CD4-positive, CD25-positive, alpha-beta regulatory T cell (primary cell): Measurements from ENCODE around the gene GFRA1. TPM values are rescaled to one million over a fixed set of nuclear protein-coding genes. Genes with fewer than 3 reads are reported as not detected.

ENCODE experiments used
- ATAC-seq, 2 donors: fragments of 150-1000 bp; cut with Tn5 transposase; one replicate each; pipeline ENCODE4 v1.10.0; 2021; ENCODE audit warnings: low read depth in 2 of 2, moderate number of reproducible peaks in 2 of 2, moderate library complexity in 1 of 2
- DNase-seq, 3 donors: peaks; one replicate each; pipeline versions ENCODE4 v3.0.0 to v3.0.0-alpha.2; 2012 to 2022; ENCODE audit warnings: mixed read lengths in 1 of 3
- H3K27ac ChIP-seq: one replicate; pipeline ENCODE4 v1.7.0; 2013; ENCODE audit warnings: mild to moderate bottlenecking, low read length; ENCODE audit not compliant: insufficient read depth, poor library complexity, severe bottlenecking
- H3K27me3 ChIP-seq: one replicate; pipeline ENCODE4 v1.7.0; 2013; ENCODE audit warnings: low read length; ENCODE audit not compliant: control insufficient read depth, insufficient read depth
- H3K36me3 ChIP-seq: one replicate; pipeline ENCODE4 v1.7.0; 2013; ENCODE audit warnings: mild to moderate bottlenecking, low read length, moderate library complexity; ENCODE audit not compliant: control insufficient read depth, insufficient read depth
- H3K4me1 ChIP-seq: 2 replicates; pipeline ENCODE4 v1.7.0; 2013; ENCODE audit warnings: mild to moderate bottlenecking, low read length; ENCODE audit not compliant: insufficient read depth, control insufficient read depth, poor library complexity, severe bottlenecking
- H3K4me3 ChIP-seq: one replicate; pipeline ENCODE4 v1.7.0; 2013; ENCODE audit warnings: low read depth, mild to moderate bottlenecking, low read length, moderate library complexity
- H3K9me3 ChIP-seq, 2 experiments: 1 replicate in 1 of 2; 2 replicates in 1 of 2; pipeline ENCODE4 v1.7.0; 2013; ENCODE audit warnings: low read length in 2 of 2, mild to moderate bottlenecking in 1 of 2, moderate library complexity in 1 of 2; ENCODE audit not compliant: control insufficient read depth in 2 of 2
- H3K27ac Mint-ChIP-seq, 3 donors: one replicate each; pipeline ENCODE4 v1.8.0; 2020 to 2022; ENCODE audit warnings: mild to moderate bottlenecking in 3 of 3, mixed read lengths in 3 of 3, moderate library complexity in 2 of 3
- H3K27me3 Mint-ChIP-seq: one replicate; pipeline ENCODE4 v1.8.0; 2022; ENCODE audit warnings: mild to moderate bottlenecking, mixed read lengths
- H3K36me3 Mint-ChIP-seq: one replicate; pipeline ENCODE4 v1.8.0; 2020; ENCODE audit warnings: mixed read lengths
- H3K4me1 Mint-ChIP-seq, 4 donors: one replicate each; pipeline ENCODE4 v1.8.0; 2020 to 2022; ENCODE audit warnings: mixed read lengths in 4 of 4, mild to moderate bottlenecking in 1 of 4
- H3K4me3 Mint-ChIP-seq, 4 donors: one replicate each; pipeline ENCODE4 v1.8.0; 2020 to 2022; ENCODE audit warnings: mild to moderate bottlenecking in 4 of 4, mixed read lengths in 4 of 4, moderate library complexity in 3 of 4
- H3K9me3 Mint-ChIP-seq, 7 donors: one replicate each; pipeline ENCODE4 v1.8.0; 2020 to 2022; ENCODE audit warnings: mixed read lengths in 7 of 7, mild to moderate bottlenecking in 3 of 7, moderate library complexity in 2 of 7
- polyA plus RNA-seq, 4 donors: library from polyadenylated mRNA; unstranded; fragments of 300-500 nt; fragmentation: Illumina TruSeq; gene quantifications; one replicate each; pipeline ENCODE4 v1.2.3, GENCODE V29; 2021
- total RNA-seq: library from RNA; stranded (reverse); gene quantifications from one replicate; pipeline ENCODE4 v1.2.3, GENCODE V29; 2022

GFRA1 gene
- total and polyA plus RNA-seq, 5 donors from 2014 or later = not detected

DNA sequence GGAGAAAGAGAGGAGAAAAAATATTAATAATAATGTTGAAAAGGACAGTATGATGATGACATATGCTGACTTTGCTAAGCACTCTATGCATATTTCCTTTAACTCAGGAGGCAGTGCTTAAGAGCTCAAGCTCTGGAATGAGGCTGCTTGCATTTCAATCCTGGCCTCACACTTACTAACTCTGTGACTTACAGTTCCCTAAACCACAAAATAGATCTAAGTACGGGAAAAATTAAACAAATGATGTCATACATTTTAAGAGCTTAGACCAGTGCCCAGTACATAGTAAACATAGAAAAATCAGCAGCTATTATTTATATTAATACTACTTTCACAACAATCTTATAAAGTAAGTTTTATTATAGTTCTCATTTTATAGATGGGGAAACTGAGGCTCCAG is 61.3 kb downstream of the GFRA1 start:
- Mint-ChIP-seq H3K27ac (no peak overlapping the region), H3K9me3 (peaks cover 0 to 3% (median 0%) of the 10 kb centered on the region in 7 donors), H3K27me3 (no peaks in the 10 kb centered on the region), H3K36me3 (no peaks in the 10 kb centered on the region), H3K4me1 (no peaks in the 10 kb centered on the region), H3K4me3 (no peak overlapping the region)
- ATAC-seq = no peak
- Histone ChIP-seq H3K36me3 (no peaks in the 10 kb centered on the region), H3K4me1 (no peaks in the 10 kb centered on the region), H3K9me3 (no peaks in the 10 kb centered on the region), H3K27me3 (no peaks in the 10 kb centered on the region), H3K4me3 (no peak overlapping the region), H3K27ac (no peak overlapping the region)
- DNase-seq = no peak

DNA sequence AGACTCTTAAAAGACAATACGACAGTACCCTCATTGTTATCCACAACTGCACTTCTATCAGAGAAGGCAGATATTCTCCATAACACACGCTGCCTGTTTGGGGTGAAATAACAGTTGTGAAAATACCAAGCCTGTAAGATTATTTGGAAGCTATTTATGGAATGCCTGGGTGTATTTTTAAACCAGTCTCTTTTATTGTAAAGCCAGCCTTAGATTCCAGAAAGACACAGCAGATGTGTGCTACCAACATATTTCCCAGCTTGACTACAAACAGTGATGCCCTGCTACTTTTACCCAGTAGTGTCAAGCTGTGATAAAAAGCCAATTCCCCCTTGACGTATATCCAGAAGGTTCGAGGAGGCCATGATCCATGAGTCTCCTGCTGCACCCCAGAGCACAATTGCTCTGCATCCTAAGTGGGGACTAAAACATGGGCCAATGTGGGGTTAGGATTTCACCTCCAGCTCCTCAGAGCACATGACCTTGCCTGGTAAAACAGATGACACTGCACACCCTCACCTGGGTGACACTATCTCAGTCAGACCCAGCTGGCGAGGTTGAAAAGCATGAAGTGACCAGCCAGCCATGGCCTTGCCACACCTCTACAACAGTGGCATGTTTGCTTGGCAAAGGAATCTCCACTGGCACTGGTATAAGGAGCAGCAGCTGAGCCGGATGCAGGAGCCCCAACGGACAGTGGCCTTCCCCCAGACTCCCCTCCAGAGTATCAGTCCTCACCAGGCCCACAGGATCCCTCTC is 62.2 kb downstream of the GFRA1 start:
- Histone ChIP-seq H3K27me3 (no peaks in the 10 kb centered on the region), H3K9me3 (no peaks in the 10 kb centered on the region), H3K4me1 (no peaks in the 10 kb centered on the region), H3K36me3 (no peaks in the 10 kb centered on the region), H3K4me3 (no peak overlapping the region), H3K27ac (no peak overlapping the region)
- Mint-ChIP-seq H3K9me3 (peaks cover 0 to 3% (median 0%) of the 10 kb centered on the region in 7 donors), H3K4me3 (no peak overlapping the region), H3K27me3 (no peaks in the 10 kb centered on the region), H3K27ac (no peak overlapping the region), H3K36me3 (no peaks in the 10 kb centered on the region), H3K4me1 (no peaks in the 10 kb centered on the region)
- no peak for DNase-seq
- ATAC-seq = no peak

DNA sequence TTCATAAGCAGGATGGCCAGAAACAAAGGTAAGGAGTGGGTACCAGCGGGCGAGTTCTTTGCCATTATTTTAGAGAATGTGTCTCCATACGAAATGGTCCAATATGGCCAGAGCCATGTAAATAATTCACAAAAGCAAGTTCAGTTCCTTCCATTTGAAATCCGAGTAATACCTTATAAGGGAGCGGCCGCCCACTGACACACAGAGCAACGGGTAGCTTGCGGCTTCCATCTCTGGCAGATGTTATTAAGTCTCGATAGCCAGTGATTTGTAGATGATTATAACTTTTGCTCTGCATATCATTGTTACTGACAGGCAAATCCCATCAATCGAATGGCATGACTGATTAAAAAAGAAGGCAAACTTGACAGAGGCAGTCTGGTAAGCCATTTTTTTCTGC is 63.2 kb downstream of the GFRA1 start:
- H3K36me3 Mint-ChIP-seq = no peaks in the 10 kb centered on the region
- H3K27me3 Mint-ChIP-seq = no peaks in the 10 kb centered on the region
- H3K4me3 ChIP-seq = no peak overlapping the region
- H3K27ac Mint-ChIP-seq = no peak overlapping the region
- no peaks in the 10 kb centered on the region for H3K36me3 ChIP-seq
- H3K27ac ChIP-seq = no peak overlapping the region
- H3K27me3 ChIP-seq = no peaks in the 10 kb centered on the region
- no peak for ATAC-seq
- H3K4me1 ChIP-seq = no peaks in the 10 kb centered on the region
- DNase-seq = no peak
- no peaks in the 10 kb centered on the region for H3K4me1 Mint-ChIP-seq
- H3K9me3 ChIP-seq = no peaks in the 10 kb centered on the region
- H3K4me3 Mint-ChIP-seq = no peak overlapping the region
- peaks cover 0 to 3% (median 0%) of the 10 kb centered on the region in 7 donors for H3K9me3 Mint-ChIP-seq

DNA sequence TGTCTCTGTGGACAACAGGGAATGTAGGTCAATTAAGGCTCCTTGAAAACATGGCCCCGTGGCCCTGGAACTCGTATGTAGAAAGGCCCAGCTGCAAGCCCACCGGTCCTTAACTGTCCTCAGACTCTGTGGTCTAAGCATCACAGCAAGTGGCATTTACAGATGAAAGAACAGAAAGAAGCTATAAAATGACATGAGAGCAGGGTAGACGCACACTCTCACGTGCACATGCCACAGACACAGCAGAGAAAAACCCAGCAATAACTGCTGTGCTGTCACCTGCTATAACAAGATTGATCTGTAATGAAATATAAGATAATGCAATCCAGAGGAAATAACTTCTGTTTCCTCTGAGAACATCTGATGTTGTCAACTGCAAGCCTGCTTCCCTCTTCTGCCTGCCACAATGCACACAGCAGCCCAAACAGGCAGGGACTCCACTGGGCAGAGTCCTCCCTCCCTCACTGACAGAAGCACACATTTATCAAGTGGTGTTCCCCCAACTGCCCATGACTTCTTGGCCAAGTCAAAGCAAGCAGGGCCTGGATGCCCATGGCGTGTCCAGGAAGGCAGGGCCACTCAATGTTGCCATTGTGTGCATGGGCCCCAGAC is 63.9 kb downstream of the GFRA1 start:
- no peaks in the 10 kb centered on the region for H3K36me3 Mint-ChIP-seq
- Histone ChIP-seq H3K4me1 (no peaks in the 10 kb centered on the region), H3K4me3 (no peak overlapping the region), H3K27ac (no peak overlapping the region), H3K9me3 (no peaks in the 10 kb centered on the region), H3K27me3 (no peaks in the 10 kb centered on the region), H3K36me3 (no peaks in the 10 kb centered on the region)
- no peak overlapping the region for H3K4me3 Mint-ChIP-seq
- H3K9me3 Mint-ChIP-seq = peaks cover 0 to 3% (median 0%) of the 10 kb centered on the region in 7 donors
- DNase-seq (no peak), ATAC-seq (no peak)
- no peak overlapping the region for H3K27ac Mint-ChIP-seq
- H3K4me1 Mint-ChIP-seq = no peaks in the 10 kb centered on the region
- no peaks in the 10 kb centered on the region for H3K27me3 Mint-ChIP-seq

DNA sequence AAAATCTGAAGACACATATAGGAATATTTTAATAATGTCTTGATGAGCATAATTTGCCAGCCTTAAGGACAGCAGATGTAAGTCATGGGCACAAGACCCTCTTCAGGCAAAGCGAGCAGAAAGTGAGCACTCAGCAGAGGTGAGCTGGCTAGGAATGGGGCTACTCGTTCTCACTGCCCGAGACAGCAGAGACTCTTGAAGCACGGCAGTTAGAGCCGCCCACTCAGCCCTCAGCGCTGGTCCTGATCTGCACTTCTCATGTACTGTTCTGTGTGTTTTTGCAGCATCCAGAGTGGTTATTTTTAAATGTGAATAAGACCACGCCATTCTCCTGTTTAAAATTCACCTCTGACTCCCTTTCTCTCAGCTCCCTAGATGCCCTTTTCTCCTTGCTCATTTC is 65.3 kb downstream of the GFRA1 start:
- no peak for ATAC-seq
- no peak for DNase-seq
- H3K9me3 ChIP-seq = no peaks in the 10 kb centered on the region

DNA sequence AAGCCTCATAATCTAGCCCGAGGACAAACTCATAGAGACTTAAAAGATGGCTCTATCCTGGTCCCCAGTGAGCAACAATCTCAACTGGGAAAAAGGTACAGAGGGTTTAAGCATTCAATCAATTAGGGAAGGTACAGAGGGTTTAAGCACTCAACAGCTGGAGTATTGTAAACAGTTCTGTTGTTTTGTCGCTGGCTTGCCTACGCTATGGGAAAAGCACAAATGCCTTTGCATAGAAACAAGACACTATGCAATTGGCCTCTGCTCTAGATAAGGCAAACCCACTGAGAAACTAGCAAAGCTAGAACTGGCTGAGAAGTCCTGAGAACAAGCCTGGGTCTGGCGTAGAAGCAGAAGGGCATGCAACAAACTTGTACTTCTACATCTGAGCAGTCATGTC is 69.3 kb downstream of the GFRA1 start:
- H3K4me3 Mint-ChIP-seq = no peak overlapping the region
- DNase-seq (no peak), ATAC-seq (no peak)
- H3K36me3 Mint-ChIP-seq = no peaks in the 10 kb centered on the region
- H3K27ac Mint-ChIP-seq = no peak overlapping the region
- H3K4me3 ChIP-seq = no peak overlapping the region
- H3K9me3 ChIP-seq = no peaks in the 10 kb centered on the region
- H3K36me3 ChIP-seq = no peaks in the 10 kb centered on the region
- H3K9me3 Mint-ChIP-seq = peaks cover 0 to 2% (median 0%) of the 10 kb centered on the region in 7 donors
- no peaks in the 10 kb centered on the region for H3K27me3 ChIP-seq
- no peak overlapping the region for H3K27ac ChIP-seq
- H3K27me3 Mint-ChIP-seq = no peaks in the 10 kb centered on the region
- H3K4me1 ChIP-seq = no peaks in the 10 kb centered on the region
- H3K4me1 Mint-ChIP-seq = no peaks in the 10 kb centered on the region

More for the DNA sequence above, 65.3 kb downstream of the GFRA1 start:
- Mint-ChIP-seq H3K4me3 (no peak overlapping the region), H3K36me3 (no peaks in the 10 kb centered on the region), H3K9me3 (peaks cover 0 to 3% (median 0%) of the 10 kb centered on the region in 7 donors), H3K27me3 (no peaks in the 10 kb centered on the region), H3K4me1 (no peaks in the 10 kb centered on the region), H3K27ac (no peak overlapping the region)
- H3K27ac ChIP-seq = no peak overlapping the region
- no peaks in the 10 kb centered on the region for H3K4me1 ChIP-seq
- H3K4me3 ChIP-seq = no peak overlapping the region
- no peaks in the 10 kb centered on the region for H3K27me3 ChIP-seq
- H3K36me3 ChIP-seq = no peaks in the 10 kb centered on the region

DNA sequence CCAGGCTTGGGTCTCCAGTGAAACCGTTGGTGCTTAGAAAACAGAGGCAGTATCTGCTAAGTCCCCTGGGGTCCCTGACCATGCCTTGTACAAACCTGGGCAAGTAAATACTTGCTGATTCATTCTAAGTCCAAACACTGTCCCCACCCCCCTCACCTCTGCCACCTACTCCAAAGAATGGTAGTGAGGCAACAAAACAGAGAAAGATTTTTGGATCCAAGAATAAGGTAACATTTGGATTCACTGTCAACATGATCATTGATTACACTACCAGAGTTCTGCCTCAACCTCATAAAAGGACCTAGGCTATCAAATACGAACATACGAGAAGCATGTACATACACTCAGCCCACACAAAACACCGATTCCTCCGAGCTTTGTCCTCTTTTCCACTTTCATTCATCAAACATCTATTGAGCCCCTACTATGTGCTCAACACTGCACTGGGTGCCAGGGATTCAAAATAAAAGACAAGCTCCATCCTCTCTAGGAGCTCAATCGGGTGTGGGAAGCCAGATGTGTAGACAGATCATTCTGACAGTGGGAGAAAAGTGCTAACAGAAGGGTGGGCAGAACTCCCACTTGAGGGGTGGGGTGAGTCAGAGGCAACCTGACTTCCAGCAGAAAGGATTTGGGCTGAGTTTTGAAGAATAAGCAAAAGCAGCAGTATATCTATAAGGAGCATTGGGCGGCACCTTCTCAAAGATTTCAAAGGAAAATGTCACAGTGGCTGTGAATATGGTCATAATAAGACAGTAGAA is 71.2 kb downstream of the GFRA1 start:
- Histone ChIP-seq H3K4me1 (no peaks in the 10 kb centered on the region), H3K9me3 (no peaks in the 10 kb centered on the region), H3K27ac (no peak overlapping the region), H3K27me3 (no peaks in the 10 kb centered on the region), H3K36me3 (no peaks in the 10 kb centered on the region), H3K4me3 (no peak overlapping the region)
- Mint-ChIP-seq H3K36me3 (no peaks in the 10 kb centered on the region), H3K27me3 (no peaks in the 10 kb centered on the region), H3K4me3 (no peak overlapping the region), H3K27ac (no peak overlapping the region), H3K4me1 (no peaks in the 10 kb centered on the region), H3K9me3 (peaks cover 0 to 3% (median 0%) of the 10 kb centered on the region in 7 donors)
- DNase-seq (no peak), ATAC-seq (no peak)
